DND-41 (cell line): ENCODE data around the gene POP5.

Experiments
- ATAC-seq: fragments of 200-7000 bp; cut with Tn5 transposase; 3 replicates; pipeline ENCODE4 v1.9.1; 2021; ENCODE audit warnings: low read depth; ENCODE audit not compliant: insufficient read depth
- DNase-seq: peaks from one replicate; pipeline ENCODE4 v3.0.0-alpha.2; 2020
- H2AFZ ChIP-seq: 2 replicates; pipeline ENCODE4 v1.6.0; 2012; ENCODE audit warnings: low read depth, low read length
- H3K27ac ChIP-seq: 2 replicates; pipeline ENCODE4 v1.5.1; 2012; ENCODE audit warnings: low read length, inconsistent platforms
- H3K27me3 ChIP-seq: fragments of 200-600 bp; sonication (generic); 2 replicates; pipeline ENCODE4 v1.6.0; 2012; ENCODE audit warnings: low read length, mild to moderate bottlenecking, inconsistent platforms; ENCODE audit not compliant: insufficient read depth, poor library complexity
- H3K36me3 ChIP-seq: 2 replicates; pipeline ENCODE4 v1.5.1; 2012; ENCODE audit warnings: low read length, inconsistent platforms; ENCODE audit not compliant: insufficient read depth
- H3K4me1 ChIP-seq: 2 replicates; pipeline ENCODE4 v1.5.1; 2012; ENCODE audit warnings: mild to moderate bottlenecking, low read length; ENCODE audit not compliant: insufficient read depth
- H3K4me2 ChIP-seq: 2 replicates; pipeline ENCODE4 v1.6.0; 2012; ENCODE audit warnings: mild to moderate bottlenecking, moderate library complexity, low read length, inconsistent platforms; ENCODE audit not compliant: insufficient read depth
- H3K4me3 ChIP-seq, 2 experiments: fragments of 200-600 bp in 1 of 2; shearing (Covaris generic) in 1 of 2; 2 replicates each; pipeline ENCODE4 v1.5.1; 2012 to 2016; ENCODE audit warnings: inconsistent platforms in 2 of 2, low read length in 2 of 2, mild to moderate bottlenecking in 2 of 2, low read depth in 1 of 2, moderate library complexity in 1 of 2
- H3K79me2 ChIP-seq: 2 replicates; pipeline ENCODE4 v1.6.0; 2012; ENCODE audit warnings: low read length, inconsistent platforms; ENCODE audit not compliant: insufficient read depth
- H3K9ac ChIP-seq: 2 replicates; pipeline ENCODE4 v1.6.0; 2012; ENCODE audit warnings: low read depth, mild to moderate bottlenecking, inconsistent platforms, low read length, moderate library complexity
- H3K9me3 ChIP-seq: 2 replicates; pipeline ENCODE4 v1.5.1; 2012; ENCODE audit warnings: low read length, moderate library complexity, mild to moderate bottlenecking, inconsistent platforms; ENCODE audit not compliant: insufficient read depth, severe bottlenecking
- H4K20me1 ChIP-seq: 2 replicates; pipeline ENCODE4 v1.6.0; 2012; ENCODE audit warnings: low read length; ENCODE audit not compliant: insufficient read depth
- EZH2 ChIP-seq: IDR thresholded peaks from 3 replicates; pipeline ENCODE4 v1.6.1; 2012; ENCODE audit warnings: borderline replicate concordance, low read depth, mild to moderate bottlenecking, moderate library complexity, low read length, inconsistent platforms; ENCODE audit not compliant: severe bottlenecking
- TF ChIP-seq, protein P1 (sequence below): IDR thresholded peaks from 2 replicates; pipeline ENCODE4 v1.5.1; 2012; ENCODE audit warnings: borderline replicate concordance, low read length, moderate library complexity, mild to moderate bottlenecking; ENCODE audit not compliant: poor library complexity, severe bottlenecking; ENCODE audit errors: extremely low read depth

The POP5 gene, protein sequence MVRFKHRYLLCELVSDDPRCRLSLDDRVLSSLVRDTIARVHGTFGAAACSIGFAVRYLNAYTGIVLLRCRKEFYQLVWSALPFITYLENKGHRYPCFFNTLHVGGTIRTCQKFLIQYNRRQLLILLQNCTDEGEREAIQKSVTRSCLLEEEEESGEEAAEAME

DNA sequence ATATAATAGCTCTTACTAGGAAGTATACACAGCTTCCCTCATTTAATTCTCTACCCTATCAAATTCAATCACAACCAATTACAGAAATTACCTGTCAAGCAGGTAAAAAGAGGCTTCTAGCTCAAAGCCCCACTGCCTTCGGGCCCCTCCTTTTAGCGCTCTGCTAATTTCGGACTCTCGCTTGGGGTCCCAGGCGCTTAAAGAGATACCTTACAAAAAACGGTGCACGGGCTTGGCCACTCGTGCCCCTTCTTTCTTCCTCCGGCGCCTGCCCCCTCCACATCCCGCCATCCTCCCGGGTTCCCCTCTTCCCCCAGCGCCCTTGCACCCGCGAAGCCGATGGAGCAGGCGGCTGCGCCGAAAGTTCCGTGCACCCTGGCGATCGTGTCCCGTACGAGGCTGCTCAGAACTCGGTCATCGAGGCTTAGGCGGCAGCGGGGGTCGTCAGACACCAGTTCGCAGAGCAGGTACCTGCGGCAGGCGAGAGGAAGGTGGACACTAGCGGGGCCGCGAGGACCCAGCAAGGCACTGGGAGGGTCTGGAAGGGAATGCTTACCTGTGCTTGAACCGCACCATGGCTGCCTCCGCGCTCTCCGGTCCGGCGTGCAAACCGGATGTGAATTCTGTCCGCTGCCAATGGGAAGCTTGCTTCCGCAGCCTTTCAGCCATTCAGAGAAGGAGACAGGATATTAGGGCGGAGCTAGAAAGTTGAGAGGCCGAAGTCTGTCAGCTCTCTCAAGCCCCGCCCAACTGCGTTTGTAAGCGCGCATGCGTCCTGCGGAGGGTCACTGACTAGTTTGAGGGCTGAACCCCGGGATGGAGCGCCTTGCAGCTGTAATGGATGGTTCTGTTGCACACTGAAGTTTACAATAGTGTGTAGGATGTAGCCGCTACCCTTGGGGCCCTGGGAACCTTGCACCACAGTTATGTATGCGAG lies at the start of gene POP5:
Gene POP5 (minus strand): TSS at position 616 of the 937 bp plus-strand sequence. CDS start 40 bp downstream, at position 576.
- H3K4me1 ChIP-seq = peaks cover 42% of the 10 kb centered on the region
- H3K79me2 ChIP-seq = peaks cover 14% of the 10 kb centered on the region
- 0 out of 2 replicates have a peak, but pooled peaks cover 5% of the 10 kb centered on the region for H4K20me1 ChIP-seq
- H3K4me3 ChIP-seq = peak within 1 kb of the TSS; percentile 84 to 96
- peak within 1 kb of the TSS; percentile 87 for H3K4me2 ChIP-seq
- H3K9ac ChIP-seq = peak within 1 kb of the TSS; percentile 78
- H3K27ac ChIP-seq = peak within 1 kb of the TSS; percentile 78
- ATAC-seq (peak; percentile 97), DNase-seq (peak; percentile 94)
- peaks cover 37% of the 10 kb centered on the region for H3K36me3 ChIP-seq
- H2AFZ ChIP-seq = peak within 1 kb of the TSS; percentile 96
- TF ChIP-seq EZH2 = no peak
- TF ChIP-seq, protein P1, sequence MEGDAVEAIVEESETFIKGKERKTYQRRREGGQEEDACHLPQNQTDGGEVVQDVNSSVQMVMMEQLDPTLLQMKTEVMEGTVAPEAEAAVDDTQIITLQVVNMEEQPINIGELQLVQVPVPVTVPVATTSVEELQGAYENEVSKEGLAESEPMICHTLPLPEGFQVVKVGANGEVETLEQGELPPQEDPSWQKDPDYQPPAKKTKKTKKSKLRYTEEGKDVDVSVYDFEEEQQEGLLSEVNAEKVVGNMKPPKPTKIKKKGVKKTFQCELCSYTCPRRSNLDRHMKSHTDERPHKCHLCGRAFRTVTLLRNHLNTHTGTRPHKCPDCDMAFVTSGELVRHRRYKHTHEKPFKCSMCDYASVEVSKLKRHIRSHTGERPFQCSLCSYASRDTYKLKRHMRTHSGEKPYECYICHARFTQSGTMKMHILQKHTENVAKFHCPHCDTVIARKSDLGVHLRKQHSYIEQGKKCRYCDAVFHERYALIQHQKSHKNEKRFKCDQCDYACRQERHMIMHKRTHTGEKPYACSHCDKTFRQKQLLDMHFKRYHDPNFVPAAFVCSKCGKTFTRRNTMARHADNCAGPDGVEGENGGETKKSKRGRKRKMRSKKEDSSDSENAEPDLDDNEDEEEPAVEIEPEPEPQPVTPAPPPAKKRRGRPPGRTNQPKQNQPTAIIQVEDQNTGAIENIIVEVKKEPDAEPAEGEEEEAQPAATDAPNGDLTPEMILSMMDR = no peak
- H3K9me3 ChIP-seq = no peaks in the 10 kb centered on the region
- H3K27me3 ChIP-seq = no peaks in the 10 kb centered on the region

DNA sequence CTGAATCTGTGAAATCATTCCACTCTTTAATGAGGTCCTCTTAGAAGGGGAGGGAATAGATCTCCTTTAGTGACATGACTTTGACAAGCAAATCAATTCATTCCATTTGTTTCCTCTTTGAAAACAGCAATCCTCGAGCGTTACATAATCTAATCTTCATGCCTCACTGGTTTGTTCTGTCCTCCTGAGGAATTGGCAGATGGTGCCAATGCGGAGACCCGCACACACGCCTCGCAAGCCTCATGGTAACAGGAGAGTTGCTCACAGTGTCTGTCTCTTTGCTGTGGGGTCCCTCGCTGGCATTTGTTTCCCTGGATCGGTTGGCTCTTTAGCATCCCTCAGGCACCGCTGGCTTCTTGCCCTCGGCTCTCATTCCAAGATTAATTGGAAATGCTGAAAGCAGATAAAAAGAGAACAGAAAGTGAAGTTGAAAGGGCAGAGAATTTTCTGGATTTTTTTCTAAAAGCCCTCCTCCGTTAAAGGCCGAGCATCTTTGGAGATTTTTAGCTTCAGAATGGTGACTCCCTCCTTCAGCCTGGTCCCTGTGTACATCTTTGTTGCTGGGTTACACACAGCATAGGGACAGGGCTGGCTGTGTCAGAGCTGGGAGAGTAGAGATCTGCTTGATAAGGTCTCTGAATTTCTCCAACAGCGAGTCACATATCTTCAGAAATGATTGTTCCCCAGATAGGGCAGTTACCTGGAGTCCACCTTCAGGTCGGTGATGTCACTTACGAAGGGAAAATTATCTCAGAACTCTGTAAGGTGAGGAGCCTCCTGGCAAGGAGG lies 49.1 kb upstream of the POP5 start:
- no peaks in the 10 kb centered on the region for H3K9me3 ChIP-seq
- TF ChIP-seq, protein P1 = no peak
- no peak for TF ChIP-seq EZH2
- ATAC-seq = no peak

DNA sequence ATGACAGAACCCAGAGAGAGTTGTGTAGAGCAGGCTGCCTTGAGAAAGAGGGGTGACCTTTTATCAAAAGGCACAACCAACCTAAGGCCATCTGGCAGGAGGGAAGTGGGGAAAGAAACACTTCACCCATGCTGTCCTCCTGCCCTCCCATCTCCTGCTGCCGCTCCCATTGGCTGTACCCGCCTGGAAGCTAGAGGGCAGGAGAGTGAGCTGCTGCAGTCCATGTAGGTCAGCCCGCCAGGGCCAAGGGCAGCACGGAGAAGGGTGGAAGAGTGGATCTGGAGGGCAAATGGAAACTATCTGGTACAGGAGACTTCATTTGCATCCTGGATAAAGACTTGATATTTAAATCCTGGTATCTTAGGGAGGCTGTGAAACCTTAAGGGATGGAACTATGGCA lies 47.7 kb upstream of the POP5 start:
- no peaks in the 10 kb centered on the region for H3K4me1 ChIP-seq
- H3K9me3 ChIP-seq = no peaks in the 10 kb centered on the region
- H3K79me2 ChIP-seq = no peaks in the 10 kb centered on the region
- DNase-seq (no peak), ATAC-seq (no peak)
- H3K4me2 ChIP-seq = no peak overlapping the region
- H4K20me1 ChIP-seq = no peaks in the 10 kb centered on the region
- H3K36me3 ChIP-seq = no peaks in the 10 kb centered on the region
- no peak overlapping the region for H3K9ac ChIP-seq
- TF ChIP-seq EZH2 = no peak
- TF ChIP-seq, protein P1 = no peak
- H3K4me3 ChIP-seq = no peak overlapping the region
- no peak overlapping the region for H3K27ac ChIP-seq
- H3K27me3 ChIP-seq = no peaks in the 10 kb centered on the region
- H2AFZ ChIP-seq = no peak overlapping the region

More for the DNA sequence above, 49.1 kb upstream of the POP5 start:
- no peaks in the 10 kb centered on the region for H3K4me1 ChIP-seq
- no peak overlapping the region for H2AFZ ChIP-seq
- H3K4me2 ChIP-seq = no peak overlapping the region
- H3K9ac ChIP-seq = no peak overlapping the region
- DNase-seq = no peak
- H3K4me3 ChIP-seq = no peak overlapping the region
- H3K27me3 ChIP-seq = peaks cover 5% of the 10 kb centered on the region
- no peaks in the 10 kb centered on the region for H4K20me1 ChIP-seq
- no peaks in the 10 kb centered on the region for H3K36me3 ChIP-seq
- H3K27ac ChIP-seq = no peak overlapping the region
- H3K79me2 ChIP-seq = no peaks in the 10 kb centered on the region
